Measurements from ENCODE around the gene GANC. TPM values are rescaled to one million over a fixed set of nuclear protein-coding genes. Genes with fewer than 3 reads are reported as not detected.

GANC gene
- total RNA-seq, 1 experiment from 2014 or later: 15.8 TPM

GRCh38 chr15:42331235-42331634, 58.2 kb downstream of the GANC start:
- H4K8ac ChIP-seq (replicated peaks; ENCODE audit: insufficient read length, low read depth, low read length): no peak overlapping the region
- no peak overlapping the region for H3K9ac ChIP-seq (ENCODE audit: extremely low read depth, insufficient read length, low read length)
- no peaks in the 10 kb centered on the region for H3K79me1 ChIP-seq (ENCODE audit: insufficient read depth, low read depth, low read length, poor library complexity, severe bottlenecking)
- H3K36me3 Mint-ChIP-seq (ENCODE audit: insufficient read depth in 1 of 3, low read depth in 3 of 3): peaks cover 7 to 12% (median 11%) of the 10 kb centered on the region in 3 experiments
- no peak overlapping the region for H2AK5ac ChIP-seq (ENCODE audit: insufficient read length, low read length)
- DNase-seq: no peak
- no peak overlapping the region for H2BK15ac ChIP-seq (ENCODE audit: low read depth, low read length)
- H2BK12ac ChIP-seq (ENCODE audit: insufficient read length, low read depth, low read length): no peak overlapping the region
- H3K4ac ChIP-seq (ENCODE audit: low read depth, low read length): no peak overlapping the region
- no peak overlapping the region for H3K4me2 ChIP-seq (ENCODE audit: insufficient read depth, insufficient read length, low read length)
- H4K5ac ChIP-seq (ENCODE audit: insufficient read length, low read depth, low read length): no peak overlapping the region
- H3K9me3 ChIP-seq (ENCODE audit: control insufficient read depth, low read depth, low read length): no peaks in the 10 kb centered on the region
- H4K20me1 ChIP-seq (ENCODE audit: control insufficient read depth, insufficient read depth, insufficient read length): no peaks in the 10 kb centered on the region
- no peak overlapping the region for H3K14ac ChIP-seq (ENCODE audit: insufficient read depth, low read length)
- H3K27ac Mint-ChIP-seq: no peak overlapping the region
- H3T11ph ChIP-seq (ENCODE audit: low read length): no peak overlapping the region
- H3K27me3 ChIP-seq (ENCODE audit: insufficient read depth, low read length): no peaks in the 10 kb centered on the region
- no peak overlapping the region for H3K27ac ChIP-seq (ENCODE audit: insufficient read length, low read depth, low read length)
- no CpG with 5 or more reads among the region's 3 CpGs for WGBS (ENCODE audit: extremely low coverage, insufficient read length, low lambda C conversion rate)
- H2BK5ac ChIP-seq (ENCODE audit: insufficient read length, low read length): no peak overlapping the region
- H3K9me3 Mint-ChIP-seq: peaks cover 9 to 12% of the 10 kb centered on the region in 2 experiments
- H3K4me1 Mint-ChIP-seq: 0 out of 4 replicates have a peak, but pooled peaks cover 0 to 2% of the 10 kb centered on the region in 2 experiments
- no peak overlapping the region for H2BK20ac ChIP-seq (ENCODE audit: low read depth, low read length, poor library complexity, severe bottlenecking)
- H3K4me1 ChIP-seq (ENCODE audit: insufficient read depth, low read length): no peaks in the 10 kb centered on the region
- no peak overlapping the region for H2AFZ ChIP-seq (ENCODE audit: low read length)
- H3K23ac ChIP-seq (ENCODE audit: insufficient read length, low read depth, low read length): no peak overlapping the region
- no peak for TF ChIP-seq CTCF (conservative IDR thresholded peaks at IDR 0.05)
- no peaks in the 10 kb centered on the region for H3K27me3 Mint-ChIP-seq (ENCODE audit: low read depth)
- H4K91ac ChIP-seq (ENCODE audit: insufficient read length, low read depth, low read length): no peak overlapping the region
- no peaks in the 10 kb centered on the region for H3K79me2 ChIP-seq (ENCODE audit: insufficient read depth, low read length)
- no peaks in the 10 kb centered on the region for H3K23me2 ChIP-seq (ENCODE audit: insufficient read length, low read depth, low read length, poor library complexity, severe bottlenecking)
- H3K18ac ChIP-seq (ENCODE audit: insufficient read length, low read depth, low read length): no peak overlapping the region
- H3K56ac ChIP-seq (ENCODE audit: insufficient read length, low read depth, low read length): no peak overlapping the region
- H2BK120ac ChIP-seq (ENCODE audit: low read depth, low read length, poor library complexity, severe bottlenecking): no peak overlapping the region
- no peak overlapping the region for H3K4me3 Mint-ChIP-seq
